Loucy (cell line): ENCODE results near the gene TEDC2.

Experiments used
- H2AFZ ChIP-seq: fragments of 200-600 bp; sonication (generic); 2 replicates; pipeline ENCODE4 v1.6.0; 2016; ENCODE audit warnings: antibody characterized with exemption, mild to moderate bottlenecking, low read length, moderate library complexity
- H3F3A ChIP-seq: fragments of 200-600 bp; 2 replicates; pipeline ENCODE4 v1.6.0; 2016; ENCODE audit warnings: antibody characterized with exemption, low read depth, mild to moderate bottlenecking
- H3K27me3 ChIP-seq: fragments of 200-600 bp; sonication (generic); 2 replicates; pipeline ENCODE4 v1.6.1; 2014; ENCODE audit warnings: low read length, mild to moderate bottlenecking; ENCODE audit not compliant: insufficient read depth, poor library complexity, severe bottlenecking
- H3K36me3 ChIP-seq: fragments of 200-600 bp; sonication (generic); 2 replicates; pipeline ENCODE4 v1.6.1; 2016; ENCODE audit warnings: low read length; ENCODE audit not compliant: insufficient read depth
- H3K4me1 ChIP-seq: fragments of 200-600 bp; sonication (generic); 2 replicates; pipeline ENCODE4 v1.5.1; 2014; ENCODE audit warnings: low read length, mild to moderate bottlenecking; ENCODE audit not compliant: insufficient read depth, poor library complexity, severe bottlenecking
- H3K4me2 ChIP-seq: fragments of 200-600 bp; sonication (generic); 2 replicates; pipeline ENCODE4 v1.6.0; 2014; ENCODE audit warnings: antibody characterized with exemption, low read length, low read depth, mild to moderate bottlenecking; ENCODE audit not compliant: poor library complexity, severe bottlenecking
- H3K4me3 ChIP-seq: fragments of 200-600 bp; sonication (generic); 2 replicates; pipeline ENCODE4 v1.5.1; 2014; ENCODE audit warnings: low read length, mild to moderate bottlenecking, mixed read lengths; ENCODE audit not compliant: poor library complexity, severe bottlenecking
- H3K79me2 ChIP-seq: fragments of 200-600 bp; sonication (generic); 2 replicates; pipeline ENCODE4 v1.6.1; 2014; ENCODE audit warnings: low read length; ENCODE audit not compliant: insufficient read depth
- H3K9ac ChIP-seq: fragments of 200-600 bp; sonication (generic); 2 replicates; pipeline ENCODE4 v1.6.0; 2014; ENCODE audit warnings: mild to moderate bottlenecking, low read depth, low read length, moderate library complexity; ENCODE audit not compliant: poor library complexity, severe bottlenecking
- H3K9me2 ChIP-seq: fragments of 200-600 bp; sonication (generic); replicated peaks from 2 replicates; pipeline ENCODE4 v1.6.1; 2016; ENCODE audit warnings: low read depth, low read length, mixed read lengths
- H3K9me3 ChIP-seq: fragments of 200-600 bp; sonication (generic); 2 replicates; pipeline ENCODE4 v1.6.1; 2014; ENCODE audit warnings: mild to moderate bottlenecking, antibody characterized with exemption, low read length, low read depth; ENCODE audit not compliant: insufficient read depth
- H4K20me1 ChIP-seq: fragments of 200-600 bp; sonication (generic); 2 replicates; pipeline ENCODE4 v1.6.0; 2014; ENCODE audit warnings: antibody characterized with exemption, low read length, mild to moderate bottlenecking; ENCODE audit not compliant: insufficient read depth, poor library complexity, severe bottlenecking
- CTCF ChIP-seq: fragments of 200-600 bp; sonication (generic); conservative IDR thresholded peaks from 2 replicates; pipeline ENCODE4 v1.5.1; 2014; ENCODE audit warnings: mild to moderate bottlenecking, antibody characterized with exemption, low read length
- EZH2phosphoT487 ChIP-seq: fragments of 200-600 bp; IDR thresholded peaks from 2 replicates; pipeline ENCODE4 v1.6.1; 2018; ENCODE audit warnings: antibody characterized with exemption, mild to moderate bottlenecking, moderate library complexity, borderline replicate concordance

The TEDC2 gene

GRCh38 chr16:2490190-2491105 is 30.5 kb downstream of the TEDC2 start:
- H3K9me3 ChIP-seq, result no peaks in the 10 kb centered on the region
- peaks cover 9% of the 10 kb centered on the region; the same call in 1 of the 2 replicates for H3K79me2 ChIP-seq
- no peaks in the 10 kb centered on the region for H3K4me1 ChIP-seq
- peaks cover 3% of the 10 kb centered on the region for H4K20me1 ChIP-seq
- TF ChIP-seq EZH2phosphoT487, result no peak
- TF ChIP-seq CTCF, result no peak
- H3K9me2 ChIP-seq, result no peaks in the 10 kb centered on the region
- no peak overlapping the region for H3K9ac ChIP-seq
- no peak overlapping the region for H3K4me2 ChIP-seq
- no peaks in the 10 kb centered on the region for H3K36me3 ChIP-seq
- no peaks in the 10 kb centered on the region for H3K27me3 ChIP-seq
- no peak overlapping the region for H2AFZ ChIP-seq
- no peak overlapping the region for H3K4me3 ChIP-seq
- H3F3A ChIP-seq, result no peaks in the 10 kb centered on the region

- H3K4me1 ChIP-seq, result no peaks in the 10 kb centered on the region
- peaks cover 3% of the 10 kb centered on the region for H4K20me1 ChIP-seq
- H3K36me3 ChIP-seq, result no peaks in the 10 kb centered on the region; the same call in 1 of the 2 replicates
- H3K4me3 ChIP-seq, result no peak overlapping the region
- no peaks in the 10 kb centered on the region for H3K9me3 ChIP-seq
- TF ChIP-seq CTCF (no peak), EZH2phosphoT487 (no peak)
- H3K9ac ChIP-seq, result no peak overlapping the region
- H2AFZ ChIP-seq, result no peak overlapping the region
- H3K9me2 ChIP-seq, result no peaks in the 10 kb centered on the region
- peaks cover 5% of the 10 kb centered on the region; the same call in 1 of the 2 replicates for H3K79me2 ChIP-seq
- no peaks in the 10 kb centered on the region for H3K27me3 ChIP-seq
- no peak overlapping the region for H3K4me2 ChIP-seq
- H3F3A ChIP-seq, result no peaks in the 10 kb centered on the region
These were observed 32.4 kb downstream of the TEDC2 start for GRCh38 chr16:2492292-2492691.

- Histone ChIP-seq H3K79me2 (peaks cover 5% of the 10 kb centered on the region; the same call in 1 of the 2 replicates), H3K9me2 (no peaks in the 10 kb centered on the region), H3K9ac (no peak overlapping the region), H2AFZ (no peak overlapping the region), H3F3A (no peaks in the 10 kb centered on the region), H3K4me2 (no peak overlapping the region), H3K9me3 (no peaks in the 10 kb centered on the region), H3K36me3 (no peaks in the 10 kb centered on the region; the same call in 1 of the 2 replicates), H4K20me1 (no peaks in the 10 kb centered on the region), H3K4me1 (no peaks in the 10 kb centered on the region), H3K27me3 (no peaks in the 10 kb centered on the region), H3K4me3 (no peak overlapping the region)
- TF ChIP-seq EZH2phosphoT487 (no peak), CTCF (no peak)
These were observed 33.7 kb downstream of the TEDC2 start for GRCh38 chr16:2493605-2494004.
